Measurements from ENCODE around the gene GLMN. TPM values are rescaled to one million over a fixed set of nuclear protein-coding genes. Genes with fewer than 3 reads are reported as not detected.

Gene GLMN, protein sequence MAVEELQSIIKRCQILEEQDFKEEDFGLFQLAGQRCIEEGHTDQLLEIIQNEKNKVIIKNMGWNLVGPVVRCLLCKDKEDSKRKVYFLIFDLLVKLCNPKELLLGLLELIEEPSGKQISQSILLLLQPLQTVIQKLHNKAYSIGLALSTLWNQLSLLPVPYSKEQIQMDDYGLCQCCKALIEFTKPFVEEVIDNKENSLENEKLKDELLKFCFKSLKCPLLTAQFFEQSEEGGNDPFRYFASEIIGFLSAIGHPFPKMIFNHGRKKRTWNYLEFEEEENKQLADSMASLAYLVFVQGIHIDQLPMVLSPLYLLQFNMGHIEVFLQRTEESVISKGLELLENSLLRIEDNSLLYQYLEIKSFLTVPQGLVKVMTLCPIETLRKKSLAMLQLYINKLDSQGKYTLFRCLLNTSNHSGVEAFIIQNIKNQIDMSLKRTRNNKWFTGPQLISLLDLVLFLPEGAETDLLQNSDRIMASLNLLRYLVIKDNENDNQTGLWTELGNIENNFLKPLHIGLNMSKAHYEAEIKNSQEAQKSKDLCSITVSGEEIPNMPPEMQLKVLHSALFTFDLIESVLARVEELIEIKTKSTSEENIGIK
- total RNA-seq: 10 to 100 TPM; 22.7 to 29.6 TPM

DNA sequence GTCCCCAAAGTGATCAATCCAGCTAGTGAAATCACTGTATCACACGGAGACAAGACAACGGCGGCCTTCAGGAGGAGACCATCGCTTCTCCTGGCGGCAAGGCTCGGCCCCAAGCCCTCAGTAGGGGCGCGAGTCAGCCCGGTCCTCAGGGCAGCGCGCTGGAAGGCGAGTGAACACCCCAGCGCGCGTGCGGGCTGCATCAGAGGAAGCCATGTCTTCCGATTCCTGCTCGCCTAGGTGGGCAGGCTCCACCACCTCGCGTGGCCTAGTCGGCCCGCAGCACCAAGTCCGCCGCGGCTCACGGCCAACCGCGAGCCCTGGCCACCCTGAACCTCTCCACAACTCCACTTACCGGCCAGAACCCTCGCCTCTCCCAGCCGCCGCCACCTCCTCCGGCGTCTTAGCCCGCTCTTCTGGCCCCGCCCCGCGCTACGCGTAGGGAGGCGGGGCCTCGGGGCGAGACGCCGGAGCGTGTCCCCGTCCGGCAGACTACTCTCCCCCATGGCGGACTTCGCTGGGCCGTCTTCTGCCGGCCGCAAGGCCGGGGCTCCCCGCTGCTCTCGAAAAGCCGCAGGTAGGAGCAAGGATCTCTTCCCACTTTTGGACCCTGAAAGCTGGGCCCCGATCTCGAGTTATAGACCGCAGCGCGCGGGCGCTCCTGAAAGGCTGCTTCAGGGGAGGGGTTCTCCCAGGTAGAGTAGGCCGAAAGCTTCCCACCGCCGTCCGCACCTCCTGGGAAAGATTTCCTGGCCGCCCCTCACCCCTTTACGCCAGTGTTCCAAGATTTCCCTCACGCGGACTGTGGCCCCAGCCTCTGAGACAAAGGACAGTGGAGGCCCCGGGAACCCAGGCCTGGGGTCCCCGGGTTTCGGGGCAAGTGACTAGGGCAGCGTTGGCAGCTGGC lies at the start of gene GLMN, which contains the start of gene RPAP2:
TSS of gene GLMN (minus strand) at position 415 of the 904 bp plus-strand sequence. CDS start 988 bp downstream, outside the sequence.
TSS of gene RPAP2 (plus strand) at position 487 of the 904 bp plus-strand sequence. CDS start at position 502, 15 bp downstream.
- DNase-seq (ENCODE audit: low spot score in 2 of 2) (peak; percentile 81 to 88), ATAC-seq (peak; percentile 97)
- peaks cover 35 to 38% of the 10 kb centered on the region in 2 donors for H3K36me3 Mint-ChIP-seq
- H3K27ac Mint-ChIP-seq: peak within 1 kb of the TSS; percentile 96 to 97
- peaks cover 0 to 6% of the 10 kb centered on the region in 2 donors for H3K9me3 Mint-ChIP-seq

DNA sequence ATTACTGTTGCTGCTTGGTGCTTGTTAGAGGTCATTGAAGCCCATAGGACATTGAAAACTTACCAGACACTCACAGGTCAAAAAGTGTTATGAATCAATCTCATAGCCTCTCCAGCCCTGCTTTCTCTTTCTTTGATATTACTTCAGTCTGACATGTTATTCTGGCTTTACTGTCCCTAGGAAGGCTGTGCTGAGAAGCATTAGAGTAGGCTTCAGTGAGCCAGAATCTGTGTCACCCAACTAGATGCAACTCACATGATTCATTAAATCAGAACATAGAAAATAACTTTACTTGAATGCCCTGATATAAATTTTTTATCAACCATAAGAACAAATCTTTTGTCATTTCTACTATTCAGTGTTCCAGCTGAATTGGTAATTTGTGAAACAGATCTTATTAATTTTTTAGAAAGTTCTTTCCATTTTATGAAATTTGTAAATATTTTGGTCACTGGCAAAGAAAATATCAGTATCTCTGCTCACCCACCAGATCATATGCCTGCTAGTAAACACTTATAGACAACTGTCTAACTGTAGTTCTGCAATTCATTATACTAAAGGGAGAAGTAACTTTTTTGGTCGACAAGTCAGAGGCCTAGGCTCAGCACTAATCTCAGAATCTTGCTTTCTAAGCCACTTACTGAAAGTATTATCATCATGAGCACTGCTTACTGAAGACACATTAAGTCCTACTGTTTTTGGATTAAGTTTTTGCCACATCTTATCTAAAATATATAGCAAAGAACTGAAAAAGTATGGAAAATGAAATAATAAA lies 48.3 kb upstream of the GLMN start:
- ATAC-seq (no peak), DNase-seq (ENCODE audit: low spot score in 2 of 2) (no peak)
- Mint-ChIP-seq H3K27ac (no peak overlapping the region), H3K9me3 (no peaks in the 10 kb centered on the region), H3K36me3 (peaks cover 12 to 27% of the 10 kb centered on the region in 2 donors)

- no peaks in the 10 kb centered on the region for H3K9me3 Mint-ChIP-seq
- peak overlapping the region in 1 of 2 donors; percentile 9 for H3K27ac Mint-ChIP-seq
- DNase-seq (ENCODE audit: low spot score in 2 of 2) (no peak), ATAC-seq (no peak)
- H3K36me3 Mint-ChIP-seq: peaks cover 10 to 24% of the 10 kb centered on the region in 2 donors
These were observed 44.3 kb upstream of the GLMN start for GRCh38 chr1:92343061-92343460.

DNA sequence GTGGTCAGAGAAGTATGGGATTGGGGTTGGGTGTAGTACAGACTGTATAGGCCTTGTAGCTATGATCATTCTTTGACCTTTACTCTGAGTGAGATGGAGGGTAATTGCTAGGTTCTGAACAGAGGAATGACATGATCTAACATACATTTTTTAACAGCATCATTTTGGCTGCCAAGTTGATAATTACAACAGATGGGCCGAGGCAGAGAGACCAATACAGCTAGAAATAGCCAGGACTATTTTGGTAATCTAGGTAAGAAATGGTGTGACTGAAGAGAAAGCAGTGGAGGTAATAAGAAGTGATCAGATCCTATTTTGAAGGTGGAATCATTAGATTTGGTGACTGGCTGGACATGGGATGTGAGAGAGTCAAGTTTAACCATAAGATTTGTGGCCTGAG lies 43.6 kb upstream of the GLMN start:
- peak overlapping the region in 1 of 2 donors; percentile 9 for H3K27ac Mint-ChIP-seq
- DNase-seq (ENCODE audit: low spot score in 2 of 2): no peak

GRCh38 chr1:92340154-92340553 lies 41.4 kb upstream of the GLMN start:
- no peak overlapping the region for H3K27ac Mint-ChIP-seq
- peaks cover 15 to 21% of the 10 kb centered on the region in 2 donors for H3K36me3 Mint-ChIP-seq
- DNase-seq (ENCODE audit: low spot score in 2 of 2): no peak
- no peak for ATAC-seq
- H3K9me3 Mint-ChIP-seq: no peaks in the 10 kb centered on the region

More for the DNA sequence above, 43.6 kb upstream of the GLMN start:
- H3K9me3 Mint-ChIP-seq: no peaks in the 10 kb centered on the region
- no peak for ATAC-seq
- peaks cover 10 to 21% of the 10 kb centered on the region in 2 donors for H3K36me3 Mint-ChIP-seq

GRCh38 chr1:92333668-92334067 lies 34.9 kb upstream of the GLMN start:
- DNase-seq (ENCODE audit: low spot score in 2 of 2): no peak
- ATAC-seq: peak; percentile 40 to 65
- Mint-ChIP-seq H3K27ac (peak overlapping the region in 1 of 2 donors; percentile 7), H3K36me3 (peaks cover 21 to 41% of the 10 kb centered on the region in 2 donors), H3K9me3 (peaks cover 2 to 4% of the 10 kb centered on the region in 2 donors)

GRCh38 chr1:92329347-92330129 lies 30.8 kb upstream of the GLMN start:
- no peak for ATAC-seq

DNA sequence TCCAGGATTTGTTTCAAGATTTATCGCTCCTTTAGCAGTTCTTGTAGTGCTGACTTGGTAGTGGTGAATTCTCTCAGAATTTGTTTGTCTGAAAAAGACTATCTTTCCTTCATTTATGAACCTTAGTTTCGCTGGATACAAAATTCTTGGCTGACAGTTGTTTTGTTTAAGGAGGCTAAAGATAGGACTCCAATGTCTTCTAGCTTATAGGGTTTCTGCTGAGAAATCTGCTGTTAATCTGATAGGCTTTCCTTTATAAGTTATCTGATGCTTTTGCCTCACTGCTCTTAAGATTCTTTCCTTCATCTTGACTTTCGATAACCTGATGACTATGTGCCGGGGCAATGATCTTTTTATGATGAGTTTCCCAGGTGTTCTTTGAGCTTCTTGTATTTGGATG lies 29.0 kb upstream of the GLMN start:
- ATAC-seq (no peak), DNase-seq (ENCODE audit: low spot score in 2 of 2) (no peak)
- no peak overlapping the region for H3K27ac Mint-ChIP-seq
- peaks cover 51 to 81% of the 10 kb centered on the region in 2 donors for H3K36me3 Mint-ChIP-seq
- H3K9me3 Mint-ChIP-seq: peaks cover 12 to 22% of the 10 kb centered on the region in 2 donors

More at GRCh38 chr1:92329347-92330129, 30.8 kb upstream of the GLMN start:
- Mint-ChIP-seq H3K9me3 (peaks cover 12 to 22% of the 10 kb centered on the region in 2 donors), H3K27ac (no peak overlapping the region), H3K36me3 (peaks cover 41 to 79% of the 10 kb centered on the region in 2 donors)
- no peak for DNase-seq (ENCODE audit: low spot score in 2 of 2)

DNA sequence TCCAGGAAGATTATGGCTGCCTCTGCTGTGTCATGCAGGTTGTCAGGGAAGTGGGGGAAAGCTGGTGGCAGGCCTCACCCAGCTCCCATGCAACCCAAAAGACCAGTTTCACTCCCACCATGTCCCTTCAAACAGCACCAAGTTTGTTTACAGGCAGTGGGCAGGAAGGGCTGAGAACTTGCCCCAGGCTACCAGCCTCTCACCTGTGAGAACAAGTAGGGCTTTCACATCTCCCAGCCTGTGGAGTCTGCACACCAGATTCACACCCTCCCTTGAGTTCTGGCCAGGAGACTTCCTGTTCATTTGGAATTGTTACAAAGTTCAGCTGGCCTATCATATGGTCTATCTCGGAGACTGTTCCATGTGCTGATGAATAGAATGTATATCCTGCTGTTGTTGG lies 27.9 kb upstream of the GLMN start:
- Mint-ChIP-seq H3K27ac (peak overlapping the region in 1 of 2 donors; percentile 44), H3K9me3 (peaks cover 12 to 22% of the 10 kb centered on the region in 2 donors), H3K36me3 (peaks cover 51 to 81% of the 10 kb centered on the region in 2 donors)
- ATAC-seq (no peak), DNase-seq (ENCODE audit: low spot score in 2 of 2) (no peak)

GRCh38 chr1:92324784-92325183 lies 26.0 kb upstream of the GLMN start:
- Mint-ChIP-seq H3K9me3 (peaks cover 12 to 22% of the 10 kb centered on the region in 2 donors), H3K27ac (no peak overlapping the region), H3K36me3 (peaks cover 51 to 66% of the 10 kb centered on the region in 2 donors)
- ATAC-seq: no peak
- DNase-seq (ENCODE audit: low spot score in 2 of 2): no peak

GRCh38 chr1:92323473-92324453 lies 25.0 kb upstream of the GLMN start:
- H3K36me3 Mint-ChIP-seq: peaks cover 43 to 64% of the 10 kb centered on the region in 2 donors
- ATAC-seq: peak in 1 of 2 donors; percentile 49
- peaks cover 11 to 19% of the 10 kb centered on the region in 2 donors for H3K9me3 Mint-ChIP-seq
- peak overlapping the region in 1 of 2 donors; percentile 34 for H3K27ac Mint-ChIP-seq
- no peak for DNase-seq (ENCODE audit: low spot score in 2 of 2)

DNA sequence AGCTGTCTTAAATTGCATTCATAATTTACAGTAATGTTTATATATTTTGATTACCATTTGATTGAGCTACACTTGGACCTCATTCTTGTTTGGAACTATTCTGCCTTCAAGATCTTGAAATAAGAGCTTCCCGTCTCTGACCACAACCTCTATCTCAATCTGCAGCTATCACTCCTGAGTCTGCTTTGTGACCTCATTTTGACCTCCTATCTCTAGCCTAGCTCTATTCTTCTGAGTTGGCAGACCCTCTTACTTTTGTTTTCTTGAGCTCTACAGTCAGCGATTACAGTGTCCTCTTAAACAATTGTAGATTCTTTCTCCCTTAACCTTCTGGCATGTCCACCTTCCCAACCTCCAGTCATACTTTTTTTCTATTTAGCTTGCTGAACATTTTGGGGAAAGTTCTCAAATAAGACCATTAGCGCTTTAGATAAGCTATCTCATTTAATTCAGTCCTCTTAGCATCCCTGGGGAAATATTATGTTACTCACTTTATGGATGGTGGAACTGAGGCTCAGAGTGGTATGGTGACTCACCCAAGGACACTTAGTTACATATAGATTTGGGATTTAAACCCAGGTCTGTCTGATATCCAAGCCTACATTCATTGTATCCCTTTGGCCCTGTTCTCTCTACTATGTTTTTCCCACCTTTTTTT lies 19.2 kb upstream of the GLMN start:
- no peaks in the 10 kb centered on the region for H3K9me3 Mint-ChIP-seq
- peaks cover under 1 to 30% of the 10 kb centered on the region in 2 donors for H3K36me3 Mint-ChIP-seq
- peak overlapping the region in 1 of 2 donors; percentile 8 for H3K27ac Mint-ChIP-seq
- ATAC-seq: peak; percentile 50 to 65
- DNase-seq (ENCODE audit: low spot score in 2 of 2): no peak

GRCh38 chr1:92315766-92316599 lies 17.2 kb upstream of the GLMN start:
- peak; percentile 88 to 91 for ATAC-seq
- Mint-ChIP-seq H3K27ac (peak overlapping the region; percentile 74 to 77), H3K9me3 (no peaks in the 10 kb centered on the region), H3K36me3 (peaks cover 7 to 40% of the 10 kb centered on the region in 2 donors)
- peak in 1 of 2 donors; percentile 23 for DNase-seq (ENCODE audit: low spot score in 2 of 2)
